GM13976 (cell line): ENCODE measurements around the gene ANKIB1.
"Not testable (repeated sequence)": the region's sequence is repeated elsewhere in the genome, so short reads cannot be mapped to it uniquely, and the experiment has no call there.

Experiments used
- DNase-seq: peaks from one replicate; pipeline ENCODE4 v3.0.0; 2012; ENCODE audit warnings: low spot score
- in situ Hi-C: fragments of 300-500 bp; cut with MboI; formaldehyde crosslinking; loops from one replicate; pipeline ENCODE4 v1.12.0; 2022; ENCODE audit warnings: low sequenced_read_pairs, mixed read lengths, inconsistent platforms; ENCODE audit not compliant: unreplicated experiment
- TF ChIP-seq, protein P1 (sequence below): IDR thresholded peaks from 2 replicates; pipeline ENCODE4 v1.5.1; 2012; ENCODE audit warnings: borderline replicate concordance, mild to moderate bottlenecking; ENCODE audit not compliant: insufficient read depth; ENCODE audit errors: extremely low read depth, missing control alignments, control extremely low read depth

ANKIB1 gene

DNA sequence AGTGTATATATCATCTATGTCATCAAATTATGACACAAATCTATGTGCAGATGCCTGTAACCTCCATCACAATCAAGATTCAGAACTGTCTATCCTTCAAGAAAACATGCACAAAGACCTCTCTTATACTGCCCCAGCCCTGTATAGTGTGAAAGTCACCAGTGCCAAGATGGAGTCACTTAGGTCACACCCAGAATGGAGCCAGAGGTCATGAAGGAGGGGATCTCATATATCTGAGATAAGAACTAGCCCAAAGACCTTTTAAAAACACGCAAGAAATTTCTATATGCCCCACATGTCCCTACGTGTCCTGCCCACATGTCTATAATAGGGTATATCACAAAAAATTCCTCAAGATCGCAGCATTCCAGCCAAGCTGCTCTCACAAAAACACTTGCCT is 181.4 kb downstream of the ANKIB1 start:
- in situ Hi-C loops = no loop called here
- TF ChIP-seq, protein P1, sequence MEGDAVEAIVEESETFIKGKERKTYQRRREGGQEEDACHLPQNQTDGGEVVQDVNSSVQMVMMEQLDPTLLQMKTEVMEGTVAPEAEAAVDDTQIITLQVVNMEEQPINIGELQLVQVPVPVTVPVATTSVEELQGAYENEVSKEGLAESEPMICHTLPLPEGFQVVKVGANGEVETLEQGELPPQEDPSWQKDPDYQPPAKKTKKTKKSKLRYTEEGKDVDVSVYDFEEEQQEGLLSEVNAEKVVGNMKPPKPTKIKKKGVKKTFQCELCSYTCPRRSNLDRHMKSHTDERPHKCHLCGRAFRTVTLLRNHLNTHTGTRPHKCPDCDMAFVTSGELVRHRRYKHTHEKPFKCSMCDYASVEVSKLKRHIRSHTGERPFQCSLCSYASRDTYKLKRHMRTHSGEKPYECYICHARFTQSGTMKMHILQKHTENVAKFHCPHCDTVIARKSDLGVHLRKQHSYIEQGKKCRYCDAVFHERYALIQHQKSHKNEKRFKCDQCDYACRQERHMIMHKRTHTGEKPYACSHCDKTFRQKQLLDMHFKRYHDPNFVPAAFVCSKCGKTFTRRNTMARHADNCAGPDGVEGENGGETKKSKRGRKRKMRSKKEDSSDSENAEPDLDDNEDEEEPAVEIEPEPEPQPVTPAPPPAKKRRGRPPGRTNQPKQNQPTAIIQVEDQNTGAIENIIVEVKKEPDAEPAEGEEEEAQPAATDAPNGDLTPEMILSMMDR = no peak
- no peak for DNase-seq

DNA sequence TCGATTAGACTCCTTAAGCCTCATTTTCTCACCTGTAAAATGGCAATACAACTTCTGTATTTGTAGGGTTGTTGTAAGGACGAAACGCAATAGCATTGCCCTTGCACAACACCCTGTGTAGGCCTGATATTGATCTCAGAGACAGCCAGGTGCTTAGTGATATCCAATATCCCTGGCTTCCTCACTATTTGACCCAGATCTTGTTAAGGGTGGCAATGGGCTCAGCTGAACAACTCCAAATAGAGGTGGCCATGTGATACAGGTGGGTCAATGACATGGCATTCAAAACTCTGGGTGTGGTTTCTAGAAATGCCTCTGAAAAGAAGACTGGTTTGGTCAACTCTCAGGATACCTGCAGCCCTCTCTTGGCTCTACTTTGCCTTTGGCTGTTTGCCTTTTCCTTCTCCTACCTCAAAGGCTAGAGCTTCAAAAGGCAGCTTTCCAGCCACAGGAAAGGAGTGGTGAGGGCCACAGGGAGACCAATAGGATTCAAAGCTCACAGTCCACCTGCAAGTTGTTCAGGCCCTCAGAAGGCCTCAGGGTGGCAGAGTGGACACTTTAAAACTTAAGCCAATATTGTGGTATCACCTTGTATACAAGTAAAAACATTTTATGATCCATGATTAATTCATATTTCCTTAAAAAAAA is 186.6 kb downstream of the ANKIB1 start:
- TF ChIP-seq, protein P1 = no peak
- in situ Hi-C loops = no loop called here
- no peak for DNase-seq

- TF ChIP-seq, protein P1 = no peak
- in situ Hi-C loops = no loop called here
- DNase-seq = no peak
These were observed 187.2 kb downstream of the ANKIB1 start for GRCh38 chr7:92433019-92433418.

GRCh38 chr7:92435542-92435941 is 189.8 kb downstream of the ANKIB1 start:
- in situ Hi-C loops = no loop called here
- DNase-seq = no peak
- TF ChIP-seq, protein P1 = no peak

DNA sequence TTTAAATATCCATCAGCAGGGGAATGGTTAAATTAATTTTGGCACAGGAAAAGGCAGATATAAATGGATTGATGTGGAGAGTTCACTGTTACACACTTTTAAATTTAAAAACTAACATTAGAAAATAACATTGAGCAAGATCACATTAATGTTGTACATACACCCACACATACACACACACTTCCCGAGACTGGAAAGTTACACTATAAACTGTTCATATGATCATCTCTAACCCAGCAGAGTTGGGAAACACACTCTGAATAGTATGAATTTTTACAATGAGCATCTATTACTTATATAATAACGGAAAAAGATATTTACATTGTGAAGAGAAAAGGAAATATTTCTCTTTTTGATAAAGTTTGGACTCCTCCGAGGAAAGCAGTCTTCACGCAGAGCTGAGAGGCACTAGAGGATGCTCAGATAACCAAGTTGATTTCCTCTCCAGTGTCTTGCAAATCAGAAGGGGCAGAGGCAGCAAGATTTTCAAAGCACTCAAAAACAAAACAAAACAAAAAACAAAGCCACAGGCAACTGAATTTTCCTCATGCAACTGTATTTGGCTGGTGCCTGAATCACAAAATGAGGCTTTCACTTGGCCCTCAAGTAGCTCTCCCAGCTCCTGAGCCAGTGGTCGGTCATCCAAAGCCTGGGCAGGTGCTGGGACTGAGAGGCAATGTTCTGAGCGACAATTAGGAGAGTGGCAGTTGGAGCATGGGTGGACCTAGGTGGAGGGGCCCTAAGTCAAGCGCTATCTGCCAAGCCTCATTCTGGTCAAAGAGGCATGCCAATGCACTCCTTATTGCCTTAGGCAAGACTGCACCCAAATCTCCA is 191.1 kb downstream of the ANKIB1 start:
- TF ChIP-seq, protein P1 = no peak
- DNase-seq = no peak
- in situ Hi-C loops = no loop called here

- no peak for DNase-seq
- TF ChIP-seq, protein P1 = no peak
- in situ Hi-C loops = no loop called here
These were observed 192.2 kb downstream of the ANKIB1 start for GRCh38 chr7:92437956-92438491.

DNA sequence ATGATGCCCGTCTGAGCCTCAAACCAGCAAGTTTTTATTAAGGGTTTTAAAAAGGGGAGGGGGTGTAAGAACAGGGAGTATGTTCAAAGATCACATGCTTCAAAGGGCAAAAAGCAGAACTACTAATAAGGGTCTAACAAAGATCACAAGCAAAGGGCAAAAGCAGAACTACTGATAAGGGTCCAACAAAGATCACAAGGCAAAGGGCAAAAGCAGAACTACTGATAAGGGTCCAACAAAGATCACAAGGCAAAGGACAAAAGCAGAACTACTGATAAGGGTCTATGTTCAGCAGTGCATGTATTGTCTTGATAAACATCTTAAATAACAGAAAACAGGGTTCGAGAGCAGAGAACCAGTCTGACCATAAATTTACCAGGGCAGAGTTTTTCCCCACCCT is 196.9 kb downstream of the ANKIB1 start:
- in situ Hi-C loops = loop anchor here (10.0 kb wide), 1 partner anchor 618 kb away; no protein-coding TSS in a partner anchor
- DNase-seq = not testable (repeated sequence)
